ENCODE measurements around the gene MTUS2. TPM values are rescaled to one million over a fixed set of nuclear protein-coding genes. Genes with fewer than 3 reads are reported as not detected.

Gene MTUS2
- total and polyA plus RNA-seq, 2 donors (not counting 3 experiments of a cell fraction or from before 2014, with no cell fraction given) = not detected

GRCh38 chr13:29441306-29441705 is 621.2 kb downstream of the MTUS2 start:
- Histone ChIP-seq H3K4me3 (replicated peaks in 1 of 3; ENCODE audit: insufficient read depth in 1 of 3, low read depth in 1 of 3, low read length in 3 of 3) (no peak overlapping the region), H3K9me3 (replicated peaks; ENCODE audit: control insufficient read depth, insufficient read depth, low read length) (no peaks in the 10 kb centered on the region), H3K9me1 (replicated peaks; ENCODE audit: control insufficient read depth, extremely low read depth, insufficient read depth, low read length) (no peaks in the 10 kb centered on the region), H4K20me1 (replicated peaks; ENCODE audit: control insufficient read depth, extremely low read depth, insufficient read depth, low read length) (no peaks in the 10 kb centered on the region), H2AFZ (ENCODE audit: low read depth, low read length) (no peak overlapping the region), H3K9ac (replicated peaks; ENCODE audit: extremely low read depth, insufficient read depth, low read length) (no peak overlapping the region), H3K4me2 (ENCODE audit: insufficient read depth, low read length) (no peak overlapping the region), H3K36me3 (ENCODE audit: control insufficient read depth in 2 of 2, extremely low read depth in 1 of 2, insufficient read depth in 2 of 2, low read length in 2 of 2) (no peaks in the 10 kb centered on the region), H3K4me1 (ENCODE audit: control insufficient read depth, extremely low read depth, insufficient read depth, low read length) (peaks cover 8% of the 10 kb centered on the region), H3K27me3 (ENCODE audit: control insufficient read depth in 2 of 2, insufficient read depth in 2 of 2, low read length in 2 of 2) (peaks cover 0 to 6% of the 10 kb centered on the region in 2 experiments), H3K27ac (ENCODE audit: insufficient read depth, low read depth, low read length) (no peak overlapping the region), H3K79me2 (ENCODE audit: control insufficient read depth, insufficient read depth, low read length) (no peaks in the 10 kb centered on the region)
- no TSS peak for BruUV-seq (replicated peaks)
- CTCF ChIA-PET = no interaction called here
- DNase-seq (ENCODE audit: low read depth, low spot score) (no peak), FAIRE-seq (no peak)
- dilution Hi-C loops (cut with MboI; ENCODE audit: extremely low pct_ligation_motif_present, low sequenced_read_pairs) = no loop called here
- POLR2A ChIA-PET = no interaction called here
- intact Hi-C loops (cut with micrococcal nuclease) = no loop called here
- no peak for TF ChIP-seq GATA2 (IDR thresholded peaks at IDR 0.05; ENCODE audit: insufficient read depth, insufficient read length, low read depth, low read length)
- TF ChIP-seq FOS (IDR thresholded peaks at IDR 0.05; ENCODE audit: borderline replicate concordance, insufficient read depth, low read length) = no peak
- no peak for TF ChIP-seq CTCF (IDR thresholded peaks at IDR 0.05; ENCODE audit: extremely low read depth in 1 of 2, insufficient read depth in 1 of 2, low read depth in 1 of 2, low read length in 2 of 2)
- no peak for TF ChIP-seq POLR2AphosphoS5 (IDR thresholded peaks at IDR 0.05; ENCODE audit: insufficient read depth, low read depth, low read length)
- no peak for TF ChIP-seq JUN (IDR thresholded peaks at IDR 0.05; ENCODE audit: borderline replicate concordance, insufficient read depth, insufficient read length, low read depth)
- no peak for TF ChIP-seq MYC (IDR thresholded peaks at IDR 0.05; ENCODE audit: low read depth, low read length)
- TF ChIP-seq MAX (IDR thresholded peaks at IDR 0.05; ENCODE audit: insufficient read depth, insufficient read length) = no peak
- TF ChIP-seq POLR2A (IDR thresholded peaks at IDR 0.05; ENCODE audit: low read depth, low read length) = no peak
- TF ChIP-seq EZH2 (IDR thresholded peaks at IDR 0.05; ENCODE audit: borderline replicate concordance, low read depth, low read length, severe bottlenecking) = no peak
